AG10803 (cell line): ENCODE measurements around the gene PSMD6.

Source experiments
- DNase-seq: peaks from one replicate; pipeline ENCODE4 v3.0.0; 2010; ENCODE audit warnings: low read depth
- H3K4me3 ChIP-seq: 2 replicates; pipeline ENCODE4 v1.5.1; 2011; ENCODE audit warnings: mild to moderate bottlenecking, low read length, control low read depth
- TF ChIP-seq, protein P1 (sequence below): conservative IDR thresholded peaks from 2 replicates; pipeline ENCODE4 v1.5.1; 2011; ENCODE audit warnings: mild to moderate bottlenecking, low read length, control low read depth, inconsistent platforms

PSMD6 gene

DNA sequence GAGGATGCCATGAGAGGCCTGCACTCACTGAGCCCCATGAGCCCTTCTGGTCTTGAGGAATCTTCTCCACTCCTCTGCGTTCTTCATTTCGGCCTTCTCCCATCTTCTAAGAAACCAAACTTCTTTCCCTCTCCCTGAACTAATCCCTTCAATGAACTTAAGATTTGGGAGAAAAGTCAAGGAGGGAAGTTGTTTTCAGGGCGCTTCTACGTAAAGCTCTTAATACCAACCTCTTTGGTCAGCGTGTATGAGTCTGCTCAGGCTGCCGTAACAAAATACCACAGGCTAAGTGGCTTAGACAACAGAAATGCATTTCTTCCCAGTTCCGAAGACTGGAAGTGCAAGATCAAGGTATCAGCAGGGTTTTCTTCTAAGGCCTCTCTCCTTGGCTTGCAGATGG, 13.8 kb upstream of the PSMD6 start:
- TF ChIP-seq, protein P1, sequence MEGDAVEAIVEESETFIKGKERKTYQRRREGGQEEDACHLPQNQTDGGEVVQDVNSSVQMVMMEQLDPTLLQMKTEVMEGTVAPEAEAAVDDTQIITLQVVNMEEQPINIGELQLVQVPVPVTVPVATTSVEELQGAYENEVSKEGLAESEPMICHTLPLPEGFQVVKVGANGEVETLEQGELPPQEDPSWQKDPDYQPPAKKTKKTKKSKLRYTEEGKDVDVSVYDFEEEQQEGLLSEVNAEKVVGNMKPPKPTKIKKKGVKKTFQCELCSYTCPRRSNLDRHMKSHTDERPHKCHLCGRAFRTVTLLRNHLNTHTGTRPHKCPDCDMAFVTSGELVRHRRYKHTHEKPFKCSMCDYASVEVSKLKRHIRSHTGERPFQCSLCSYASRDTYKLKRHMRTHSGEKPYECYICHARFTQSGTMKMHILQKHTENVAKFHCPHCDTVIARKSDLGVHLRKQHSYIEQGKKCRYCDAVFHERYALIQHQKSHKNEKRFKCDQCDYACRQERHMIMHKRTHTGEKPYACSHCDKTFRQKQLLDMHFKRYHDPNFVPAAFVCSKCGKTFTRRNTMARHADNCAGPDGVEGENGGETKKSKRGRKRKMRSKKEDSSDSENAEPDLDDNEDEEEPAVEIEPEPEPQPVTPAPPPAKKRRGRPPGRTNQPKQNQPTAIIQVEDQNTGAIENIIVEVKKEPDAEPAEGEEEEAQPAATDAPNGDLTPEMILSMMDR, result no peak
- no peak for DNase-seq
- no peak overlapping the region for H3K4me3 ChIP-seq

DNA sequence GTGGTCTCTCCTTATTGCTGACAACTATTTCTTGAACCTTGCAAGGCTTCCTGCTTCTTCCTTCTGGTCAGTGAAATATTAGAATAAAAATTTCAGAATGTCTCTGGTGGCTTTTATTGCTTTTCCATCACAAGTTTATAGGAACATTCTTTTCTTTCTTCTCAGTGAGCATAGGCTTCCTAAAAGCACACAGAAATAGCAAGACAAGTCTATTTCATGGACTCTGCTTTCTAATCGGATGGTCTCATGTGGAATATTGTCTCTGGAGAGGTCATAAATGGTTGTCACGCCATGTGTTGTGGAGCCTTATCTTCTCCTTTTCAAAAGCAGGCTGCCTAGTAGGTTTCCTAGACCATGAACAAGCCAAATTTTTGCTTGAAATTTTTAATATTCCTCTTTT, 9.8 kb upstream of the PSMD6 start:
- TF ChIP-seq, protein P1, result no peak
- H3K4me3 ChIP-seq, result no peak overlapping the region
- no peak for DNase-seq

GRCh38 chr3:64031540-64032508, 8.5 kb upstream of the PSMD6 start:
- TF ChIP-seq, protein P1, result no peak
- H3K4me3 ChIP-seq, result peak overlapping the region; percentile 24
- no peak for DNase-seq

GRCh38 chr3:64030741-64031140, 7.4 kb upstream of the PSMD6 start:
- TF ChIP-seq, protein P1, result peak; percentile 93
- peak; percentile 50 for DNase-seq
- H3K4me3 ChIP-seq, result peak overlapping the region; percentile 49

GRCh38 chr3:64029287-64029686, 6.0 kb upstream of the PSMD6 start:
- no peak overlapping the region for H3K4me3 ChIP-seq
- TF ChIP-seq, protein P1, result no peak
- DNase-seq, result no peak

DNA sequence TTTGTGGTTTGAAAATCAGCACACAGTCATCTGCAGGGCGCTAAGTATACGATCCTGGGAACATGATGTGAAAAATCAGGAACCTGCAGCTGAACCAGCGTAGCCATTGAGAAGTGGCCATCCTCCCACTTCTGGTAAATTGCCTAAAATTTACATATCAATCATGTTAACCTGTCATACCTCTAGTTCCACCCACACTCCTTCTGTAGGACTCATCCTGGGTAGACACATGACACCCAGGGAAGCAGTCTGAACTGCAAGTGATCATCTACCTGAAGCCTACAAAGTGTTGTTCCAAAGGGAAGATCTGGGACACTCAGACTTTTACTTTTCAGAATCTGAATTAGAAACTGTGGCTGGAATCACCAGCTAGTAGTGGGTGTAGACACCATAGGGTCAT, 5.5 kb upstream of the PSMD6 start:
- no peak for DNase-seq

More for the DNA sequence above, 5.5 kb upstream of the PSMD6 start:
- no peak overlapping the region for H3K4me3 ChIP-seq
- TF ChIP-seq, protein P1, result no peak
